ENCODE data around the gene PCCA.
"Not testable (repeated sequence)": the region's sequence is repeated elsewhere in the genome, so short reads cannot be mapped to it uniquely, and the experiment has no call there.

PCCA gene

DNA sequence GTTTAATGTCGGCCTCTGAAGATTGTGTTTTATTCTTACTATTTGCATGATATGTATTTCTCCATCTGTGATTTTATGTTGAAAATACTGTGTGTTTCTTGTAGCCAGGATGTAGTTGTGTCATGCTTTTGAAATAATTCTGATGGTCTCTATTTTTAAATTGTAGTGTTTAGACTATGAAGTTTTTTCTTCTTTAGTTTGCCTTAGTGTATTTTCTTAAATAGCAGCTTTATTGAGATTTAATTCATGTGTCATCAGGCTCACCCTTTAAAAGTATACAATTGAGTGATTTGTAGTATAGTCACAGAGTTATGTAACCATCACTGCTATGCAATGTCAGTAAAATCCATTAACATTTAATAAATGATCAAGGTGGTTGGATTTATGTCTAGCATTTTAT is 74.5 kb downstream of the PCCA start:
- no peak for DNase-seq (ENCODE audit: low spot score)
- TF ChIP-seq, protein P1, sequence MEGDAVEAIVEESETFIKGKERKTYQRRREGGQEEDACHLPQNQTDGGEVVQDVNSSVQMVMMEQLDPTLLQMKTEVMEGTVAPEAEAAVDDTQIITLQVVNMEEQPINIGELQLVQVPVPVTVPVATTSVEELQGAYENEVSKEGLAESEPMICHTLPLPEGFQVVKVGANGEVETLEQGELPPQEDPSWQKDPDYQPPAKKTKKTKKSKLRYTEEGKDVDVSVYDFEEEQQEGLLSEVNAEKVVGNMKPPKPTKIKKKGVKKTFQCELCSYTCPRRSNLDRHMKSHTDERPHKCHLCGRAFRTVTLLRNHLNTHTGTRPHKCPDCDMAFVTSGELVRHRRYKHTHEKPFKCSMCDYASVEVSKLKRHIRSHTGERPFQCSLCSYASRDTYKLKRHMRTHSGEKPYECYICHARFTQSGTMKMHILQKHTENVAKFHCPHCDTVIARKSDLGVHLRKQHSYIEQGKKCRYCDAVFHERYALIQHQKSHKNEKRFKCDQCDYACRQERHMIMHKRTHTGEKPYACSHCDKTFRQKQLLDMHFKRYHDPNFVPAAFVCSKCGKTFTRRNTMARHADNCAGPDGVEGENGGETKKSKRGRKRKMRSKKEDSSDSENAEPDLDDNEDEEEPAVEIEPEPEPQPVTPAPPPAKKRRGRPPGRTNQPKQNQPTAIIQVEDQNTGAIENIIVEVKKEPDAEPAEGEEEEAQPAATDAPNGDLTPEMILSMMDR (IDR thresholded peaks at IDR 0.05; ENCODE audit: borderline replicate concordance, control extremely low read depth, extremely low read depth, insufficient read depth, missing control alignments), result no peak
- in situ Hi-C loops (cut with MboI; ENCODE audit: low sequenced_read_pairs, unreplicated experiment), result no loop called here

DNA sequence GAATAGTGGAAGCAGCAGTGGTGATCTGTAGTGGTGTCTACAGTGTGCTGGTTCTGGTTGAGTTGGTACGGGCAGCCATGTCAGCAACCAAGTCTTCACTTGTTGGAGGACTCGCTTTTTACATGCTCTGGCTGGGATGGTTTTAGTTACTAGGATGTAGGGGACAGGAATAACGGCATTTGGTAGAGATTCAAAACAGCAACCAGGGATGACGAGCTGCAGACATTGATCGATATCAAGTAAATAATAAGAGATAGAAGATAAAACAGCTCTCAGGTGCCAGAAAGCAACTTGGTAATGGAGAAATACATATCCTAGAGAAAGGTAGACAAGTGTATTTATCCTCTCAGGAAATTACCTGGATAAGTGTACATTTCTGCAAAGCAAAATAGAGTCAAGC is 84.3 kb downstream of the PCCA start:
- in situ Hi-C loops (cut with MboI; ENCODE audit: low sequenced_read_pairs, unreplicated experiment), result no loop called here
- DNase-seq (ENCODE audit: low spot score), result no peak
- TF ChIP-seq, protein P1 (IDR thresholded peaks at IDR 0.05; ENCODE audit: borderline replicate concordance, control extremely low read depth, extremely low read depth, insufficient read depth, missing control alignments), result no peak

DNA sequence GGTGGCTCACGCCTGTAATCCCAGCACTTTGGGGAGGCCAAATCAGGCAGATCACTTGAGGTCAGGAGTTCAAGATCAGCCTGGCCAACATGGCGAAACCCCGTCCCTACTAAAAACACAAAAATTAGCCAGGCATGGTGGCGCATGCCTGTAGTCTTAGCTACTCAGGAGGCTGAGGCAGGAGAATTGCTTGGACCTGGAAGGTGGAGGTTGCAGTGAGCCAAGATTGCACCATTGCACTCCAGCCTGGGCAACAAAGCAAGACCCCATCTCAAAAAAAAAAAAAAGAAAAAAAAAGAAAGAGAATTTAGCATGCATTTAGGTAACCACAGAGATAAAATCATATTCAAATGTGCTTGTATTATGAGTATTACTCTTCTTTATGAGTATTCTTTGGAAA is 85.6 kb downstream of the PCCA start:
- in situ Hi-C loops (cut with MboI; ENCODE audit: low sequenced_read_pairs, unreplicated experiment); DNase-seq (ENCODE audit: low spot score): not testable (repeated sequence)

DNA sequence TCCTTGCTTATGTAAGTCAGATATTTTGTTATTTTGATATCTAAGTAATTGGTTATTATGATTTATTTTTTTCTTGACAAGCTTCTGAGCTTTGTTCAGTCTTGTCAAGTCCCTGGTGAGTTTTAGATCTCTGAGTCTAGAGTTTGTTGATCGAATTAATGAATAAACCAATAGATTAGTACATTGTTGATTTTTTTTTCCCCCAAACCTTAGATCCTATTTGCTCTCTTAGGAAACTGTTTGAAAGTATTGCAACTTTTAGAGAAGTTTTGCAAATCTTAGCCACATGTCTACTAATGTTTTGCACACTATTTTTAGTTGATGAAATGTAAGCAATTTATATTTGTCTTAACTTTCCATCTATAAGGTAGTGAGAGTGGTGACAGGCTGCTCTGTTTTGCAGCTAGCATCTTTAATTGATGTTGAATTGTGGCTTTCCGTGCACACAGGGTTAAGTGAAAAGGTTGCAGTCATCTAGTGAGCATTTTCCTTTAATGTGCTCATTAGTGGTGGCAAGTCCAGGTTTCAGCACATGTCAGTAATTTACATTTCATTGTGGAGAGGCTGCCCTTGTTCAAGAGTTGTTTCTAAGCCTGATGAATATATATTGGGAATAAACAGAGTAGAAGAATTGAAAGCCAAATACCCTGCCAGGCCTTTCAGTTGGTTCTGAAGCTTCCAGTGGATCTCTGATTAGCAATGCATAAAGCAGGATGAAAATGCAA is 86.3 kb downstream of the PCCA start:
- no peak for DNase-seq (ENCODE audit: low spot score)
- TF ChIP-seq, protein P1 (IDR thresholded peaks at IDR 0.05; ENCODE audit: borderline replicate concordance, control extremely low read depth, extremely low read depth, insufficient read depth, missing control alignments), result no peak
- in situ Hi-C loops (cut with MboI; ENCODE audit: low sequenced_read_pairs, unreplicated experiment), result no loop called here

DNA sequence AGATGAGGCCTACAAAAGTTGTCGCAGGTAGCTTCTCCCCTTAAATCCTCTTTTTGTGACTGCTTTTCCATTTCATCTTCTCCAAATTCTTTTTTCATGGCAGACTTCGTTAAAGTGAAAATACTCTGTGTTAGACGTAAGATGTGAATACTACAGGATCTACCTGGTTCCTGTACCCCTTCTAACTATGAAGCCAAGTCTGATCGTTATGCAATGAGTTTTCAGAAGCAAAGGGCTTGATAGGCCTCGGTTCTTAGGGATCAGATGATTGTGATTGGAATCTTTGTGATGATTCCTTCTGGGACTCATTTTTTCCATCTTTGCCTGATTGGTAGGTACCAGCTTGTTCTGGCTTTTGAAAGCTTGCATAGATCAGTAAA is 86.9 kb downstream of the PCCA start:
- in situ Hi-C loops (cut with MboI; ENCODE audit: low sequenced_read_pairs, unreplicated experiment), result no loop called here
- TF ChIP-seq, protein P1 (IDR thresholded peaks at IDR 0.05; ENCODE audit: borderline replicate concordance, control extremely low read depth, extremely low read depth, insufficient read depth, missing control alignments), result no peak
- no peak for DNase-seq (ENCODE audit: low spot score)

DNA sequence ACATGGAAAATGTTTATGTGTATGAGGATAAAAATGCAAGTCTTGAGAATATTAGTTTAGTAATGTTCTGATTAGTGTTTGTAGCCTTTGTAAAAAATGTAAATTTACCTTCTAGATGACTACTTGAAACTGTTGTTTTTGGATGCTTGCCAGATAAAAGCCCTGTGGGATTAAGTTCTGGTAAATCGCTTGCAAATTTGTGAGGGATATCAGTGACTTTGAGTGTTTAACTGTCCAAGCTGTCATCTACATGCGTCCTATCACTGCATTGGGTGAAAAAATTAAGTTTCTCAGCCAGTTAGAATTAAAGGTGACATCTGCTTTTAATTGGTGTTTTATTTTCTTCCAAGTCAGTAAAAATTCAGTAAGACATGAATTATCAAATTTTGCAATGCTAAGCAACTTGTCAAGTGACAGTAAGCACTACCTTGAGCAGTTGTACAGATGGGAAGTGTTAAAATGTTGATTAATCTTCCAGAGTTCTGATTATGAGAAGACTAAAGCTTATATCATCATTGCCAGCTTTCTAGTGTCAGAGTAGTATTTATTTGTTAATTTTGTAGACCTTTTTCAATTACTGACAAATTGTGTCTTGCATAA is 88.0 kb downstream of the PCCA start:
- in situ Hi-C loops (cut with MboI; ENCODE audit: low sequenced_read_pairs, unreplicated experiment), result no loop called here
- TF ChIP-seq, protein P1 (IDR thresholded peaks at IDR 0.05; ENCODE audit: borderline replicate concordance, control extremely low read depth, extremely low read depth, insufficient read depth, missing control alignments), result no peak
- no peak for DNase-seq (ENCODE audit: low spot score)

DNA sequence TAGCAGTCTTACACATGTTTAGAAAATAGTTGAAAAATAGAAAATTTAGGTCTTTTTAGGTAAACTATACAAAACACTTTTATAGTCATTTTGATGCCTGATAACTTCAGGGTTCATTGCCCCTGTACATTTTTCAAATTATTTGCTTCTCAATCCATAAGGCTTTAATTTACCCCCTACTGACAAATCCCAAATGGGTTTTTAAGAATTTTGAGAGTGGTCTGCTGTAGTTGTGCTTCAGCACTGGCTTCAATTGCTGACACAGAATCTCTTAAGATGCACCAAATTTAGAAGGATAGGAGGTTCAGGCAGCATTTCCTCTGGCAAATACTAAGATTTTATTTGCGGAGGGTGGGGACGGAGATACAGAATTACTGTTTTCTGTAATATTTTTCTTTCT is 89.4 kb downstream of the PCCA start:
- TF ChIP-seq, protein P1 (IDR thresholded peaks at IDR 0.05; ENCODE audit: borderline replicate concordance, control extremely low read depth, extremely low read depth, insufficient read depth, missing control alignments), result no peak
- in situ Hi-C loops (cut with MboI; ENCODE audit: low sequenced_read_pairs, unreplicated experiment), result no loop called here
- DNase-seq (ENCODE audit: low spot score), result no peak

All from GM13976 (cell line).